ENCODE results near the gene CD46.
"Not testable (repeated sequence)": the region's sequence is repeated elsewhere in the genome, so short reads cannot be mapped to it uniquely, and the experiment has no call there.

The CD46 gene

GRCh38 chr1:207748737-207749528 is 2.9 kb upstream of the CD46 start:
- no peak for TF ChIP-seq CTCF (conservative IDR thresholded peaks at IDR 0.05; ENCODE audit: low read length)
- H3K4me3 ChIP-seq (ENCODE audit: low read length) = no peak overlapping the region
- DNase-seq (ENCODE audit: low read depth) = no peak

- peak; percentile 6 for DNase-seq (ENCODE audit: low read depth)
- H3K4me3 ChIP-seq (ENCODE audit: low read length) = peak overlapping the region; percentile 91
- TF ChIP-seq CTCF (conservative IDR thresholded peaks at IDR 0.05; ENCODE audit: low read length) = no peak
Measured at GRCh38 chr1:207750631-207751305, 1.1 kb upstream of the CD46 start.

- DNase-seq (ENCODE audit: low read depth) = not testable (repeated sequence)
- H3K4me3 ChIP-seq (ENCODE audit: low read length) = peak overlapping the region; percentile 91
Measured at GRCh38 chr1:207751463-207751789, 428 bp upstream of the CD46 start.

GRCh38 chr1:207752456-207752998 is 673 bp downstream of the CD46 start:
- no peak for TF ChIP-seq CTCF (conservative IDR thresholded peaks at IDR 0.05; ENCODE audit: low read length)
- peak overlapping the region; percentile 91 for H3K4me3 ChIP-seq (ENCODE audit: low read length)
- DNase-seq (ENCODE audit: low read depth) = peak; percentile 3

- TF ChIP-seq CTCF (conservative IDR thresholded peaks at IDR 0.05; ENCODE audit: low read length) = no peak
- DNase-seq (ENCODE audit: low read depth) = no peak
- H3K4me3 ChIP-seq (ENCODE audit: low read length) = no peak overlapping the region
Measured at GRCh38 chr1:207753611-207754010, 1.8 kb downstream of the CD46 start.

- no peak overlapping the region; the same call in 1 of the 2 replicates for H3K4me3 ChIP-seq (ENCODE audit: low read length)
- TF ChIP-seq CTCF (conservative IDR thresholded peaks at IDR 0.05; ENCODE audit: low read length) = no peak
- DNase-seq (ENCODE audit: low read depth) = no peak
Measured at GRCh38 chr1:207754011-207754410, 2.2 kb downstream of the CD46 start.

- H3K4me3 ChIP-seq (ENCODE audit: low read length) = no peak overlapping the region
- no peak for TF ChIP-seq CTCF (conservative IDR thresholded peaks at IDR 0.05; ENCODE audit: low read length)
- no peak for DNase-seq (ENCODE audit: low read depth)
Measured at GRCh38 chr1:207754974-207755700, 3.3 kb downstream of the CD46 start.

Data from AG10803 (cell line).